IMR-90 (cell line): Measurements from ENCODE around the gene TMEM256. TPM values are rescaled to one million over a fixed set of nuclear protein-coding genes. Genes with fewer than 3 reads are reported as not detected.

Source experiments
- ATAC-seq: fragments of 200-7000 bp; cut with Tn5 transposase; 2 replicates; pipeline ENCODE4 v1.9.1; 2020; ENCODE audit warnings: low read depth, mild to moderate bottlenecking, moderate library complexity
- BruUV-seq: library from RNA; stranded (reverse); fragments of 400-500 nt; replicated peaks from 2 replicates; lab custom pipeline; 2021; lab: Mats Ljungman, UMichigan
- CTCF ChIA-PET: fragments of 300-600 bp; formaldehyde crosslinking; extraction: SDS; loops from one replicate; lab custom pipeline; 2021; ENCODE audit warnings: antibody characterized with exemption; lab: Yijun Ruan, JAX
- POLR2A ChIA-PET: fragments of 300-600 bp; sonication (Branson Sonifier 250); formaldehyde crosslinking; loops from one replicate; lab custom pipeline; 2022; ENCODE audit warnings: antibody characterized with exemption; ENCODE audit not compliant: unreplicated experiment; lab: Charles Lee
- DNase-seq: peaks from one replicate; pipeline ENCODE4 v3.0.0; 2013
- H2AFZ ChIP-seq: replicated peaks from 2 replicates; pipeline ENCODE3; 2013; ENCODE audit warnings: low read length, mild to moderate bottlenecking; ENCODE audit not compliant: poor library complexity
- H2AK5ac ChIP-seq: 2 replicates; pipeline ENCODE4 v1.6.1; 2013; ENCODE audit warnings: low read depth, low read length, inconsistent platforms
- H2AK9ac ChIP-seq: replicated peaks from 2 replicates; pipeline ENCODE3; 2013; ENCODE audit warnings: mild to moderate bottlenecking, low read depth, low read length, moderate library complexity; ENCODE audit not compliant: poor library complexity
- H2BK120ac ChIP-seq: 2 replicates; pipeline ENCODE4 v1.6.1; 2013; ENCODE audit warnings: low read depth, low read length, inconsistent platforms
- H2BK15ac ChIP-seq: 3 replicates; pipeline ENCODE4 v1.6.1; 2013; ENCODE audit warnings: low read depth, low read length, inconsistent platforms
- H2BK20ac ChIP-seq: 2 replicates; pipeline ENCODE4 v1.6.1; 2013; ENCODE audit warnings: low read depth, mild to moderate bottlenecking, inconsistent platforms, low read length, moderate library complexity
- H2BK5ac ChIP-seq: 2 replicates; pipeline ENCODE4 v1.6.1; 2013; ENCODE audit warnings: mild to moderate bottlenecking, low read depth, low read length, inconsistent platforms; ENCODE audit not compliant: poor library complexity, severe bottlenecking
- H3K14ac ChIP-seq: replicated peaks from 2 replicates; pipeline ENCODE4 v1.6.1; 2013; ENCODE audit warnings: low read depth, low read length, inconsistent platforms
- H3K18ac ChIP-seq: 2 replicates; pipeline ENCODE4 v1.6.1; 2013; ENCODE audit warnings: low read depth, low read length, control low read depth
- H3K23ac ChIP-seq: 2 replicates; pipeline ENCODE4 v1.6.1; 2013; ENCODE audit warnings: low read depth, low read length, inconsistent platforms
- H3K27ac ChIP-seq: 2 replicates; pipeline ENCODE4 v1.5.1; 2013; ENCODE audit warnings: mild to moderate bottlenecking, control low read depth, low read length; ENCODE audit not compliant: insufficient read depth
- H3K27me3 ChIP-seq: 2 replicates; pipeline ENCODE4 v1.6.1; 2013; ENCODE audit warnings: low read length; ENCODE audit not compliant: control insufficient read depth, insufficient read depth
- H3K36me3 ChIP-seq: 2 replicates; pipeline ENCODE4 v1.6.1; 2013; ENCODE audit warnings: low read length, mixed read lengths; ENCODE audit not compliant: control insufficient read depth, insufficient read depth
- H3K4ac ChIP-seq: 2 replicates; pipeline ENCODE4 v1.6.1; 2013; ENCODE audit warnings: low read depth, low read length, inconsistent platforms
- H3K4me1 ChIP-seq: 2 replicates; pipeline ENCODE4 v1.6.1; 2013; ENCODE audit warnings: low read length, mixed read lengths; ENCODE audit not compliant: control insufficient read depth, insufficient read depth
- H3K4me2 ChIP-seq: 2 replicates; pipeline ENCODE4 v1.6.1; 2013; ENCODE audit warnings: low read depth, mild to moderate bottlenecking, control low read depth, low read length, moderate library complexity
- H3K4me3 ChIP-seq: 2 replicates; pipeline ENCODE4 v1.5.1; 2013; ENCODE audit warnings: low read depth, mild to moderate bottlenecking, control low read depth, low read length, moderate library complexity; ENCODE audit not compliant: insufficient read depth
- H3K56ac ChIP-seq: 2 replicates; pipeline ENCODE4 v1.6.1; 2013; ENCODE audit warnings: low read length, inconsistent platforms; ENCODE audit not compliant: insufficient read depth; ENCODE audit errors: extremely low read depth
- H3K79me1 ChIP-seq, 2 experiments: 2 replicates each; pipeline ENCODE4 v1.6.1; 2013; ENCODE audit warnings: low read length in 2 of 2, inconsistent platforms in 1 of 2, low read depth in 1 of 2
- H3K9ac ChIP-seq: 2 replicates; pipeline ENCODE4 v1.6.1; 2013; ENCODE audit warnings: low read depth, low read length, control low read depth
- H3K9me1 ChIP-seq: 2 replicates; pipeline ENCODE4 v1.6.1; 2013; ENCODE audit warnings: low read length, inconsistent platforms; ENCODE audit not compliant: insufficient read depth
- H3K9me3 ChIP-seq: 2 replicates; pipeline ENCODE4 v1.6.1; 2013; ENCODE audit warnings: low read length; ENCODE audit not compliant: control insufficient read depth, insufficient read depth
- H4K20me1 ChIP-seq: 2 replicates; pipeline ENCODE4 v1.6.1; 2013; ENCODE audit warnings: low read length, inconsistent platforms; ENCODE audit not compliant: insufficient read depth
- H4K5ac ChIP-seq: 2 replicates; pipeline ENCODE4 v1.6.1; 2013; ENCODE audit warnings: mild to moderate bottlenecking, low read depth, low read length, control low read depth
- H4K8ac ChIP-seq, 2 experiments: 2 replicates each; pipeline ENCODE4 v1.6.1; 2013; ENCODE audit warnings: low read depth in 2 of 2, low read length in 2 of 2, control low read depth in 1 of 2, inconsistent platforms in 1 of 2
- H4K91ac ChIP-seq: 2 replicates; pipeline ENCODE4 v1.6.1; 2013; ENCODE audit warnings: low read depth, low read length, inconsistent platforms; ENCODE audit not compliant: insufficient read depth
- BHLHE40 ChIP-seq: fragments of 150-350 bp; IDR thresholded peaks from 2 replicates; pipeline ENCODE4 v1.6.1; 2016; ENCODE audit warnings: mild to moderate bottlenecking, low read depth, low read length
- CEBPB ChIP-seq: IDR thresholded peaks from 2 replicates; pipeline ENCODE4 v1.6.1; 2012; ENCODE audit warnings: low read depth, low read length, improper control_type of control experiment
- CHD1 ChIP-seq: IDR thresholded peaks from 2 replicates; pipeline ENCODE4 v1.6.1; 2012; ENCODE audit warnings: low read depth, low read length, improper control_type of control experiment
- CTCF ChIP-seq: conservative IDR thresholded peaks from 2 replicates; pipeline ENCODE4 v1.5.1; 2012; ENCODE audit warnings: mild to moderate bottlenecking, low read depth, low read length, improper control_type of control experiment
- ELK1 ChIP-seq: fragments of 150-350 bp; IDR thresholded peaks from 2 replicates; pipeline ENCODE4 v1.6.1; 2016; ENCODE audit warnings: low read depth, mild to moderate bottlenecking, low read length, moderate library complexity, borderline replicate concordance
- FOS ChIP-seq: fragments of 150-350 bp; IDR thresholded peaks from 2 replicates; pipeline ENCODE4 v1.6.1; 2016; ENCODE audit warnings: low read depth, low read length
- MAFK ChIP-seq: IDR thresholded peaks from 2 replicates; pipeline ENCODE4 v1.6.1; 2012; ENCODE audit warnings: low read depth, low read length, improper control_type of control experiment
- MAZ ChIP-seq: IDR thresholded peaks from 2 replicates; pipeline ENCODE4 v1.6.1; 2012; ENCODE audit warnings: low read depth, mild to moderate bottlenecking, low read length, improper control_type of control experiment, moderate library complexity, borderline replicate concordance
- MXI1 ChIP-seq: IDR thresholded peaks from 2 replicates; pipeline ENCODE4 v1.6.1; 2012; ENCODE audit warnings: low read depth, mild to moderate bottlenecking, low read length, moderate library complexity, borderline replicate concordance
- POLR2A ChIP-seq: IDR thresholded peaks from 2 replicates; pipeline ENCODE4 v1.6.1; 2012; ENCODE audit warnings: mild to moderate bottlenecking, low read depth, low read length
- USF2 ChIP-seq: fragments of 150-350 bp; IDR thresholded peaks from 2 replicates; pipeline ENCODE4 v1.6.1; 2017; ENCODE audit warnings: mild to moderate bottlenecking, antibody characterized with exemption, low read length, low read depth
- WGBS, 2 experiments: methylation state at CpG; one replicate each; pipeline versions ENCODE4 v1.1.5 to v1.1.7; 2013; ENCODE audit warnings: missing lambda C conversion rate in 2 of 2; ENCODE audit not compliant: insufficient read length in 1 of 2; ENCODE audit errors: extremely low coverage in 2 of 2; 5-methylcytosine and 5-hydroxymethylcytosine counted together
- dilution Hi-C: fragments of 300-500 bp; cut with HindIII; formaldehyde crosslinking; loops from one replicate; pipeline ENCODE4 v1.14.3; 2018; ENCODE audit warnings: low sequenced_read_pairs; ENCODE audit not compliant: unreplicated experiment
- in situ Hi-C: fragments of 300-500 bp; cut with MboI; formaldehyde crosslinking; loops from 3 replicates; pipeline ENCODE4 v1.14.3; 2019; ENCODE audit warnings: low sequenced_read_pairs, inconsistent platforms, mixed read lengths
- intact Hi-C: fragments of 100-400 bp; cut with micrococcal nuclease; formaldehyde crosslinking; loops from 2 replicates; pipeline ENCODE4 v1.10.0; 2022
- polyA plus RNA-seq, 3 experiments: library from polyadenylated mRNA; depleted of rRNA; stranded (reverse); fragments of >200 nt; gene quantifications; 2 replicates each; pipeline ENCODE4 v1.2.3, GENCODE V29; 2012; ENCODE audit warnings: low replicate concordance in 1 of 3
- total RNA-seq: library from RNA; depleted of rRNA; stranded (reverse); fragments of >200 nt; gene quantifications from 2 replicates; pipeline ENCODE4 v1.2.3, GENCODE V29; 2012

TMEM256 gene
- total and polyA plus RNA-seq, 2 of the 4 experiments (the other 2 are of a cell fraction) = 38.4 to 174 TPM

GRCh38 chr17:7441266-7441665, 37.4 kb upstream of the TMEM256 start:
- CTCF ChIA-PET = no interaction called here
- POLR2A ChIA-PET = interaction anchor here (0.6 kb wide), 3 partner anchors 28 to 934 kb away, joined by 3 to 8 read pairs (median 7); no protein-coding TSS in a partner anchor
- no peak overlapping the region for H3K27ac ChIP-seq

More at GRCh38 chr17:7441266-7441665, 37.4 kb upstream of the TMEM256 start:
- no peak overlapping the region for H2BK5ac ChIP-seq
- H3K23ac ChIP-seq = no peak overlapping the region
- BruUV-seq = no TSS peak
- H3K56ac ChIP-seq = no peak overlapping the region
- no peak overlapping the region for H2BK15ac ChIP-seq
- no peak overlapping the region for H3K9ac ChIP-seq
- no peaks in the 10 kb centered on the region for H3K36me3 ChIP-seq
- TF ChIP-seq POLR2A (no peak), MAFK (no peak), USF2 (no peak), CEBPB (no peak), MXI1 (no peak), CTCF (no peak), BHLHE40 (no peak), MAZ (no peak), ELK1 (no peak), FOS (no peak), CHD1 (no peak)
- in situ Hi-C loops (no loop called here), intact Hi-C loops (no loop called here), dilution Hi-C loops (no loop called here)
- H3K4me1 ChIP-seq = peaks cover 22% of the 10 kb centered on the region
- H4K91ac ChIP-seq = no peak overlapping the region
- H3K4ac ChIP-seq = no peak overlapping the region
- H3K79me1 ChIP-seq = peaks cover 0 to 2% of the 10 kb centered on the region in 2 experiments; a peak in 1 of 4 replicates
- no peak overlapping the region for H3K4me2 ChIP-seq
- H3K18ac ChIP-seq = no peak overlapping the region
- H2BK120ac ChIP-seq = no peak overlapping the region
- no peak overlapping the region for H3K4me3 ChIP-seq
- H3K9me1 ChIP-seq = 0 out of 2 replicates have a peak, but pooled peaks cover 8% of the 10 kb centered on the region
- DNase-seq (no peak), ATAC-seq (no peak)
- H3K27me3 ChIP-seq = peaks cover 41% of the 10 kb centered on the region
- no peak overlapping the region for H2AFZ ChIP-seq
- no CpG with 5 or more reads among the region's 7 CpGs for WGBS, 2 experiments
- H2BK20ac ChIP-seq = no peak overlapping the region
- no peak overlapping the region for H2AK5ac ChIP-seq
- peaks cover 3% of the 10 kb centered on the region; the same call in 1 of the 2 replicates for H4K20me1 ChIP-seq
- no peak overlapping the region for H4K5ac ChIP-seq
- H3K14ac ChIP-seq = no peak overlapping the region
- H3K9me3 ChIP-seq = no peaks in the 10 kb centered on the region
- no peak overlapping the region for H4K8ac ChIP-seq
- no peak overlapping the region for H2AK9ac ChIP-seq
